ENCODE data around the gene GDA.
"Not testable (repeated sequence)": the region's sequence is repeated elsewhere in the genome, so short reads cannot be mapped to it uniquely, and the experiment has no call there.

The GDA gene

DNA sequence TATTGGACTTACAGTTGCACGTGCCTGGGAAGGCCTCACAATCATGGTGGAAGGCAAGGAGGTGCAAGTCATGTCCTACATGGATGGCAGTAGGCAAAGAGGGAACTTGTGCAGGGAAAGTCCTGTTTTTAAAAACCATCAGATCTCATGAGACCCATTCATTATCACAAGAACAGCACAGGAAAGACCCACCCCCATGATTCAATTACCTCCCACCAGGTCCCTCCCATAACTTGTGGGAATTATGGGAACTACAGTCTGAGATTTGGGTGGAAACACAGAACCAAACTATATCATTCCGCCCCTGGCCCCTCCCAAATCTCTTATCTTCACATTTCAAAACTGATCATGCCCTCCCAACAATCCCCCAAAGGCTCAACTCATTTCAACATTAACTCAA is 140.2 kb downstream of the GDA start:
- DNase-seq, result no peak

DNA sequence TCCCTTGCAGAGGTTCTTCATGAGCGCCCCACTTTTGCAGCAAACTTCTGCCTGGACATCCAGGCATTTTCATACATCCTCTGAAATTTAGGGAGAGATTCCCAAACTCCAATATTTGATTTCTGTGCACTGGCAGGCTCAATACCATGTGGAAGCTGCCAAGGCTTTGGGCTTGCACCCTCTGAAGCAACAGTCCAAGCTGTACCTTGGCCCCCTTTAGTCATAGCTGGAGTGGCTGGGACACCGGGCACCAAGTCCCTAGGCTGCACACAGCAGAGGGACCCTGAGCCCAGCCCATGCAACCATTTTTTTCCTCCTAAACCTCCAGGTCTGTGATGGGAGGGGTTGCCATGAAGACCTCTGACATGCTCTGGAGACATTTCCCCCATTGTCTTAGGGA is 141.1 kb downstream of the GDA start:
- DNase-seq, result no peak

DNA sequence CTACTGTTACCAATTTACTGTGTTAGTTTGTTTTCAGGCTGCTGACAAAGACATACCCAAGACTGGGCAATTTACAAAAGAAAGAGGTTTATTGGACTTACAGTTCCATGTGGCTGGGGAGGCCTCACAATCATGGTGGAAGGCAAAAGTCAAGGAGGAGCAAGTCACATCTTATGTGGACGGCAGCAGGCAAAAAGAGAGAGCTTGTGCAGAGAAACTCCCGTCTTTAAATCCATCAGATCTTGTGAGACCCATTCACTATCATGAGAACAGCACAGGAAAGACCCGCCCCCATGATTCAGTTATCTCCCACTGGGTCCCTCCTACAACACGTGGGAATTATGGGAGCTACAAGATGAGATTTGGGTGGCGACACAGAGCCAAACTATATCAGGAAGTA is 142.3 kb downstream of the GDA start:
- not testable (repeated sequence) for DNase-seq

DNA sequence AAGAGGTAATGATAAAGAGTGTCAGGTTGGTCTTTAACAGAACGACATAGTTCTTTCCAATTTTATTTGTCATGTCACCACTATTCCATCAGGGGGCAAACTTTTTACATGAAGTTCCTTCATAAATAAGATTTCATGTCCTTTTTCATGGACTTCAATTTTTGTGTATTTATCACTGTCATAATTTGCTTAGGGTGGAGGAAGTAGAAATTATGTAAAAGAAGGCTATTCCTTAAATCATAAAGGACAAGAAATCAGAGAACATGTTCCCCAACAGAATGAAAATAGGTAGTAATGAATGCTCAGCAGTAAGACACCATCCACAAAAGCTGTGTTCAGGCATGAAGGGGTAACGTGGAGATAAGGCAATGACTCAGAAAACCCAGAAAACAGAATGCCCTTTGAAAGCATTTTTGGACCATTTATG is 143.0 kb downstream of the GDA start:
- peak in 1 of 2 experiments; percentile 47 for DNase-seq

DNA sequence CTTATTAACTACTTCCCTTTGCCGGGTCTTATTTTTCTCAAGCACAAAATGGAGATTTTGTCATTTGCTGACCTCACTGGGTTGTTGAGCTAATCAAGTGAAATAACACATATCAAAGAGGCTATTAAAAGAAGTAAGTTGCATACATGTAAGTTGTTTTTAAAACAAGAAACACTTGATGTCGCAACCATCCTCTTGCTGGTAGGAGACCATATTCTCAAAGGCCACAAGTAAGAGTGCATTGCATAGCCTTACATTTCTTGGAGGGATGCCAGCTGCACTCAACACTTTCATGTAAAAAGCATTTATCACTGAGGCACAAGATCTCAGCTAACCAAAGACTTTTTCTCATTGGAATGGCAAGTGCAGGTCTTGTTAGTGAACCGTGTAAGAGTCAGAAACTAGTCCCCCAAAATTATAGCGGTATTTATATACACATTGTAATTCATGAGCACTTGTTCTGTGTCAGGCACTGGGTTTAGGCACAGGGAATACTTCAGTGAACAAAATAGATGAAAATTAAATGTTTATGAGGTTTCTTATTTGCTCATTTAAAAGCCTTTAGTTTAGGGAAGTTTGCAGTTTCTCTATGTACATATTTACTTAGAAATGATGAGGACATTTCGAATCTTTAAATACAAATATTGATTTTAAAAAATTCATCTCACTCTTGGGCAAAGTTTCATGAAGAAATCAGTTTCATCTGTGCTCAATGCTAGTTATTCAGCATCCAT is 143.8 kb downstream of the GDA start:
- DNase-seq, result no peak

DNA sequence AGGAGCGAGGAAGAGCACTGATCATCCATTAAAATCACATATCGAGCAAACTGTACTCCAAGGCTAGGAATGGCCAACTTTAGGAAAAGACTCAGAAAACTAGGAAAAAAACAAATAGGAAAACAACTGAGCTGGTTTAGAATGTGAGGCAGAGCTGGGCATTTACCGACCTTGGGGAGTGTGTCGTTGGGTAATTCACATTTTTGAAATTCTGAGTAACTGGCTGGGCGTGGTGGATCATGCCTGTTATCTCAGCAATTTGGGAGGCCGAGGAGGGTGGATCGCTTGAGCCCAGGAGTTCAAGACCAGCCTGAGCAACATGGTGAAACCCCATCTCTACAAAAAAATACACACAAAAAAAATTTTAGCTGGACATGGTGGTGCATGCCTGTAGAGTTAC is 145.7 kb downstream of the GDA start:
- no peak for DNase-seq

DNA sequence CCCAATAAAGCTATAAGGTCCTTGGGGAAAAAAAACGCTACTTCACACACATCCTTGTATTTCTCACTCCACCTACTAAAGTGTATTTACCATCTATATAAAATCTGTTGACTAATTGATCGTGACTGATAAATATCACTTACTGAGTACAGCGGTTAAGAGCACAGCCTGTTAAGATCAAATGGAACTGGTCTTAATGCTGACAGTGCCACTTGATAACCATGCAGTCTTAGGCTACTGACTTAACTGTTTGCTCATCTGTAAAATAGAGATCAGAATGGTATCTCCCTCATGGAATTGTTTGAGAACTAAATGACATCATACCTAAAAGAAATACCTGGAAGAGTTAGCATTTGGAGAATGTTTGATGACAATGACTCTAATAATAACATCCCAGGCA is 148.3 kb downstream of the GDA start:
- DNase-seq, result no peak

DNA sequence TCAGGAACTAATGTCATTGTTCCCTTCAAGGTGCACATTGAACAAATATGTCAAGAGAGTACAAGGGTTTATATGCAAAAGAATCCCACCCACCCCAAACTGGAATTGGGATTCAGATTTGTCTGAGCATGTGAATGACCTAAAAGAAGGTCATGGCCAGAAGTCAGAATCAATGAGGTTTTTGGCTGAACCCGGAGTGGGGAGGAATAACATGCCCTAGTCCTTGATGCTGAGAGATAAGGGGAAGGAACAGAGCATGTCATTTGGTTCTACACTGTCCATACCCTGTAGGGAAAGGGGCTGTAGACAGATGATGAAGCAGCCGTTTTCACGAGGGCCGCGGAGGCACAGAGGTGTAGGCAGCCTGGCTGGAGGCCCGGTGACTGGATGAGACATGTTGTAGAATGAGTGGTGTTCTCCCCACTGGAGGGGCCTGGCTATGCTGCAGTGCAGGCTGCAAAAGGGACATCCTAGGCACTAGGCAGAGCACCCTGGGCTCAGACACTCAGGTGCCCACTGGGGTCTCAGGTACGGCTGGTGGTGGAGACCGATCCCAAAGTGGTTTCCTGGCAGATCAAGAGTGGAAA is 149.9 kb downstream of the GDA start:
- DNase-seq, result no peak

DNA sequence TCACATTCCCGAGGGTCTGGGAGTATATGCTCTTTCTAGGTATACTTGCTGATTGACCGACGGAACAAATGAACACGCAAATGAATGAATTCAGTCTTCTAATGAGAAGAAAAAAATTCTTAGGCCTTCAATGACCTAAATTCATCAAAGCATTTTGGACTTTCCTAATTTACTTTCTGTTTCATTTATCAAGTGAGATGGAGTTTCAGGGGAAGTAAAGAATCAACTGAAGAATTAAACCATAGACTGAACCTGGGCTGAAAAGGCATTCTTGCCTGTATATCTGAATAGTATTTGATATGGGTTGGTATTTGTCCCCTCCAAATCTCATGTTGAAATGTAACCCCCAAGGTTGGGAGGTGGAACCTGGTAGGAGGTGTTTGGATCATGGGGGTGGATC is 151.6 kb downstream of the GDA start:
- DNase-seq, result no peak
